NCI-H128 (cell line): Measurements from ENCODE around the gene ABCC10.
"Not testable (repeated sequence)": the region's sequence is repeated elsewhere in the genome, so short reads cannot be mapped to it uniquely, and the experiment has no call there.

Experiments
- DNase-seq: peaks from one replicate; lab custom pipeline; 2025; ENCODE audit not compliant: unreplicated experiment; lab: John Stamatoyannopoulos, UW

The ABCC10 gene

DNA sequence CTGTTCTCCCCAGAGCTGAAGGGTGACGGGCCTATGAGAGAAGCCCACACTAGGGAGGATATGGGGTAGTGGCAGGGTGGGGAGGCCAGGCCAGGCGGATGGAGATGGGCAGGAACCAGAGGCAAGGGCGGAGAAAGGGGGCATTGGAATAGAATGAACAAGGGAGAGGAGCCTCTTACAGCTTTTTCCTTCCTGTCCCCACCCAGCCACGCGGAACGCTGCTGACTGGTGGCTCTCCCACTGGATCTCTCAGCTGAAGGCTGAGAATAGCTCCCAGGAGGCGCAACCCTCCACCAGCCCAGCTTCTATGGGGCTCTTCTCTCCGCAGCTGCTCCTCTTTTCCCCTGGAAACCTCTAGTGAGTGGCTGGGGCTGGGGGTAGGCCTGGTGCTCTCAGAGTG lies 17.2 kb downstream of the ABCC10 start:
- DNase-seq: no peak

- no peak for DNase-seq
Observed at GRCh38 chr6:43445576-43445975, 18.2 kb downstream of the ABCC10 start.

- DNase-seq: no peak
Observed at GRCh38 chr6:43447604-43448003, 20.3 kb downstream of the ABCC10 start.

GRCh38 chr6:43448916-43449315 lies 21.6 kb downstream of the ABCC10 start:
- DNase-seq: no peak

- DNase-seq: no peak
Observed at GRCh38 chr6:43450699-43451131, 23.4 kb downstream of the ABCC10 start.

GRCh38 chr6:43451348-43451747 lies 24.0 kb downstream of the ABCC10 start:
- no peak for DNase-seq

GRCh38 chr6:43451939-43452338 lies 24.6 kb downstream of the ABCC10 start:
- DNase-seq: no peak

DNA sequence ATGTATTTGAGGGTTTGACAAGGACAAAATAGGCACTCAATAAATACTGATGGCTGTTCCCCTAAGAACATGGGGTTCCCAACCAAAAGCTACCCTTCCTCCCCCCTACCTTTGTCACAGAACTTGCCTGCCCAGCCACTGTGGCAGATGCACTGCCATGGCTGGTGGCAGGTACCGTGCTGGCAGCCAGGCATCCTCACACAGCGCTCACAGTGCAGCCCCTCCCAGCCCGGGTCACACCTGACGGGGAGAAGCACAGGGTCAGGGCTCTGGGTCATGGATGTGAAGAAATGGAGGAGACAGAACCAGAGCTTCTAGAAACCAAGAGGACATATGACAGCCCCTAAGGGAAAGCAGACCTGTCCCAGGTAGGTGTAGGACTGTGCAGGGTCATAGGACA lies 25.6 kb downstream of the ABCC10 start:
- no peak for DNase-seq

DNA sequence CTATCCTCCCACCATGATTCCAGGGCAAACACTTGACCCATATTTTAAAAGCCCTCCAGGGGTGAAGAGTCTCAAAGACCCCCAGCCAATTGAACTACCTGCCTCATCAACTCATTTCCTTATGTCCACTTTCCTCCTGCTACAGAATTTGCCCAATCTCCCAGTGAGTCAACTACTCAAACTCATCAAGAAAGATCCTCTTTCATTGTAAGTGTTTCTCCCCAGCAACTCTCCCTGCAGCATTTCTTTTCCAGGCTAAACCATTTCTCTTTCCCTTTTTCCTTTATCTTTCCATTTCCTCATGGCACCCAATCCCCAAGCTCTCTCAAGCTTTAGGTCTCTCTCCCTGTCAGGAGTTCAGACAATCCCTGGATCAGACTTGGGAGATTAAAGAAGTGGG lies 26.5 kb downstream of the ABCC10 start:
- DNase-seq: no peak

- no peak for DNase-seq
Observed at GRCh38 chr6:43454290-43454695, 27.0 kb downstream of the ABCC10 start.

GRCh38 chr6:43454696-43455530 lies 27.6 kb downstream of the ABCC10 start:
- peak; percentile 7 for DNase-seq

DNA sequence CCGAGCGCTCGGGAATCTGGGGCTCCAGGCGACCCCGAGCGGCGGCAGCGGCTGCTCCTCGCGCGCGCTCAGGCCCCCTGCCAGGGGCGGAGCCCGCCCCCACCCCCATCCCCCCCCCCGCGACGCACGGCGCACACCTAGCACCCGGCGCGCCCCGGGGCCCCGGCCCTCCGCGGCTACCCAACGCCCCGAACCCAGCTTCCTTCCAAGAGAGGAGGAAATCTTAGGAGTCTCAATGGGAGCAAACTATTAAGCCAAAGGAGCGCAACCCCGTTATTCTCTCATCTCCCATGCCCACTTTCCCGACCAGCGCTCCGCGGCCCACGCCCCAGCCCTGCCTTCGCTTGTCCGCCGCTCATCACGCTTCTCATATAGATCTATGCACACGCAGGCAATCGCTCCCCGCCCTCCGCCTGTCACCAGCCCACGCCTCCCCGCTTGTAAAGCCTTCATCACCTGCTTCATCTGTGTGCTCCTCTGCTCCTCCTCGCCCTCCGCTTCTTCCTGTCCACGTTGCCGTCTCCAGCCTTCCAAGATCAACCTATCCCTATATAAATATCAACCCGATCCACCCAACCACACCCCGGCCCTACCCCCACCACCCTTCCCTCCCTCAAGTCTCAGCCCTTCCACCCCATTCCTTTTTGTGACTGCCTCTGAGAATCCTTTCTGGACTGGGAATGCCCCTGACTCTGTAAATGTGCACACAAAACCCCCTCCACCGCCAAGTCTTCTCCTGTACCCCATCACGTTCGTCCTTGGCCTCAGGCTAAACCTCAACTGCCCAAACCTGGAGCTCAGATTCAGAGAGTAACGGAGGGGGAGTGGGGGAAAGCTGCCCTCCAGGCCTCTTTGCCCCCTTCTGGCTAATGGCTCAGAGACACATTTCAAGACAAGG lies 28.4 kb downstream of the ABCC10 start, which contains the start of gene DLK2:
DLK2 (minus strand) TSS at position 18 of the 898 bp plus-strand sequence. CDS start 723 bp downstream, outside the sequence.
- no peak for DNase-seq

- DNase-seq: no peak
Observed at GRCh38 chr6:43457643-43458042, 30.3 kb downstream of the ABCC10 start.

DNA sequence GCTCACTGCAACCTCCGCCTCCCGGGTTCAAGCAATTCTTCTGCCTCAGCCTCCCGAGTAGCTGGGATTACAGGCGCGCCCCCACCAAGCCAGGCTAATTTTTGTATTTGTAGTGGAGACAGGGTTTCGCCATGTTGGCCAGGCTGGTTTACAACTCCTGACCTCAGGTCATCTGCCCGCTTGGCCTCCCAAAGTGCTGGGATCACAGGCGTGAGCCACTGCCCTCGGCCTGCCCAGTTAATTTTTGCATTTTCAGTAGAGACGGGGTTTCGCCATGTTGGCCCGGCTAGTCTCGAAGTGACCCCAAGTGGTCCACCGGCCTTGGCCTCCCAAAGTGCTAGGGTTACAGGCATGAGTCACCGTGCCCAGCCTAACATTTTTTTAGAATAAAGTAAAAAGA lies 30.8 kb downstream of the ABCC10 start:
- not testable (repeated sequence) for DNase-seq

DNA sequence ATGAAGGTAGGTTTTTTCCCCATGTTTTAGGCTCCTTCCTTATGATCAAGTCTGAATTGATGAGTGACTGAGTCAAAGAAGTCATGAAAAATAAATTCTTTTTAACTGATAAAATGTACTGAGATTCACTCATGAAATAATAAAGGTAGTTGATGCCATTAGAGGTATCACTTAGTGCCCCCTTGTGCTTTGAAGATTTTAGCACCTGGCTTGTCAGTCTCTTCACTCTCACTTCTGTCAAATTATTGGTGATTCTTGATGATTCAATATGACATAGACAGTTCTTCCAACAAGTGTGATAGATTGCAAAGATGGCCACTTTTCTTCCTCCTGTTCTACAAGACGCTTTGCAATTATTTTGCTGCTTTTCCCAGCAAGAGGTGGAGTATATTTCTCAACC lies 32.2 kb downstream of the ABCC10 start:
- no peak for DNase-seq

DNA sequence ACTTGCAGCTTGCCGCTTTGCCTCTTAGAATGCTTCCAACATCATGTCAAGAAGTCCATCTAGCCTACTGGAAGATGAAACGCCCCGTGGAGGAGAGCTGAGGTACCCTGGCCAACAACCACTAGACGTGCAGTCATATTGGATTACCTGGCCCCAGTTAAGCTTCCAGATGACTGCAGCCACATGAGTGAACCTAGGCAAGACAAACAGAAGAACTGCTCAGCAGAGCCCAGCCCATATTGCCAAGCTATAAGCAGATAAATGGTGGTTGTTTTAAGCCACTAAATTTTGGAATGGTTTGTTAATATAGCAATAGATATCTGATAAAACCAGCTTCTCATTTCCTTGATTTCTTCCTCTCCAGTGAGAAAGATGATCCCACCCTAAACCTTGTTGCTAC lies 32.7 kb downstream of the ABCC10 start:
- no peak for DNase-seq

DNA sequence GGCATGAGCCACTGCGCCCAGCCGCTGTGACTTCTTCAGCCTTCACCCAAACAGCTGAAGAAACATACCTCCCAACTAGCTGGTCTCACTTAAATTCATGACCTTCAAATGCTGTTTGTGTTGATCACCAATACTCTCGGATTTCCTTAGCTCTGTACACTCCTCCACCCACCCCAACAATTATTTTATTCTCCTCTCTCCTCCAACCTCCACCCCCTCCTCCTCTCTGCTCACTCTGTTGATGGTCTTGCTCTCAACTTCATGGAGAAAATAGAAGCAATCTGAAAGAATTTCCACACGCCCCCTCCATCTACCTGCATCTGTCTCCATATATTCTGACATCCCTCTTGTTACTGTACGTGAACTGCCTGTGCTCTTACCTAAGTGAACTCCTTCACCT lies 34.6 kb downstream of the ABCC10 start:
- DNase-seq: no peak

GRCh38 chr6:43464337-43464736 lies 37.0 kb downstream of the ABCC10 start:
- no peak for DNase-seq

GRCh38 chr6:43465948-43466347 lies 38.6 kb downstream of the ABCC10 start:
- DNase-seq: no peak

- DNase-seq: not testable (repeated sequence)
Observed at GRCh38 chr6:43467265-43467664, 39.9 kb downstream of the ABCC10 start.

DNA sequence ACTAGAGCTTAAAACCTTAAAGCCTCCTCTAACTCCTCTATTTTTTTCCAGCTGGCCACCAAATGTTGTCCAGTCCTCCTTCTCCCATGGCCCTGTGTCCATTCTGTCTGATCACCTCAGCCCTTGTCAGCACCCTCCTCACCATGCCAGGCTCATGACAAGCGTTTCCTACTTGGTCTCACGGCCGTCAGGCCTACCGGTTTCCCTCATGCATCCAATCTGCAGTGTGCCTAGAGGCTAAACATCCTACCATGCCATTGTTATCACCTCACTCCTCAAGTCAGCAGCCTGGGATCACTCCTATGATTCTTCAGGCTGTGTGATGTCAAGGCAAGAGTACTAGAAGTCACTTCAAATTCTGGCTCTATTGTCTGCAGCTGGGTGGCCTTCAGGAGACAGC lies 40.4 kb downstream of the ABCC10 start:
- no peak for DNase-seq

GRCh38 chr6:43468240-43468639 lies 40.9 kb downstream of the ABCC10 start:
- DNase-seq: no peak
